ENCODE results near the gene EMB.
A peak's percentile ranks its signal among the peaks of the same experiment; 100 is the strongest.
"Not testable (repeated sequence)": the region's sequence is repeated elsewhere in the genome, so short reads cannot be mapped to it uniquely, and the experiment has no call there.

Gene EMB

GRCh38 chr5:50421184-50421950 lies 19.7 kb downstream of the EMB start:
- not testable (repeated sequence) for DNase-seq (ENCODE audit: low spot score)

- no peak for DNase-seq (ENCODE audit: low spot score)
Observed at GRCh38 chr5:50420343-50420935, 20.6 kb downstream of the EMB start.

DNA sequence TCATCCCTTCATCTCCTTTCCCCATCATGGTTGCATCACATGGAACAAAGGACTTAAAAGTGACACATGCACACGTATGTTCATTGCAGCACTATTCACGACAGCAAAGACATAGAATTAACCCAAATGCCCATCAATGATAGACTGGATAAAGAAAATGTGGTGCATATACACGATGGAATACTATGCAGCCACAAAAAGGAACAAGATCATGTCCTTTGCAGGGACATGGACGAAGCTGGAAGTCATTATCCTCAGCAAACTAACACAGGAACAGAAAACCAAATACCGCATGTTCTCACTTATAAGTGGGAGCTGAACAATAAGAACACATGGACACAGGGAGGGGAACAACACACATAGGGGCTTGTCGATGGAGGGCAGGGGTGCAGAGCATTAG lies 21.4 kb downstream of the EMB start:
- DNase-seq (ENCODE audit: low spot score) = not testable (repeated sequence)

- DNase-seq (ENCODE audit: low spot score) = not testable (repeated sequence)
Observed at GRCh38 chr5:50416637-50417036, 24.5 kb downstream of the EMB start.

- DNase-seq (ENCODE audit: low spot score) = no peak
Observed at GRCh38 chr5:50415912-50416311, 25.2 kb downstream of the EMB start.

GRCh38 chr5:50410932-50411331 lies 30.2 kb downstream of the EMB start:
- not testable (repeated sequence) for DNase-seq (ENCODE audit: low spot score)

- DNase-seq (ENCODE audit: low spot score) = no peak
Observed at GRCh38 chr5:50406877-50407276, 34.2 kb downstream of the EMB start.

DNA sequence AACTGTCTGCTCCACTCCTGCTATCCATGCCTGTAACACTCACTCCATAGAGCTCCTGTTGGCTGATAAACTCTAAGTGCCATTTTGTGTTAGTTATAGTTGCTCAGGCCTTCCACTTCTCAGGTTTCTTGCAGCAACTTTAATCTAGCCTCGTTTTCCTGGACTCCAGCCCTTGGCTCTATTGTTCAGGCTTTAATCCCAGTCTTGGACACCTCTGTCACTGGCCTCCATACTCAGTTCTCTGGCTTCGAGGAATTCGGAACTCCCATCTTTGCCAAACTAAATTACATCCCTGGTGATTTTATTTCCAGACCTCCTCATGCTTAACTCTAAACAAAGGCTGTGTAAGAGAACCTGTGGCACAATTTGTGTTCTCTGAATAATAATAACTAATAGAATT lies 39.8 kb downstream of the EMB start:
- DNase-seq (ENCODE audit: low spot score) = no peak

- peak; percentile 48 for DNase-seq (ENCODE audit: low spot score)
Observed at GRCh38 chr5:50393925-50394609, 47.0 kb downstream of the EMB start.

DNA sequence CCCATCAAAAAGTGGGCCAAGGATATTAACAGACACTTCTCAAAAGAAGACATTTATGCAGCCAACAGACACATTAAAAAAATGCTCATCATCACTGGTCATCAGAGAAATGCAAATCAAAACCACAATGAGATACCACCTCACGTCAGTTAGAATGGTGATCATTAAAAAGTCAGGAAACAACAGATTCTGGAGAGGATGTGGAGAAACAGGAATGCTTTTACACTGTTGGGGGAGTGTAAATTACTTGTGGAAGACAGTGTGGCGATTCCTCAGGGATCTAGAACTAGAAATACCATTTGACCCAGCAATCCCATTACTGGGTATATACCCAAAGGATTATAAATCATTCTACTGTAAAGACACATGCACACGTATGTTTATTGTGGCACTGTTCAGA lies 48.8 kb downstream of the EMB start:
- DNase-seq (ENCODE audit: low spot score) = not testable (repeated sequence)

- DNase-seq (ENCODE audit: low spot score) = not testable (repeated sequence)
Observed at GRCh38 chr5:50384381-50384780, 56.7 kb downstream of the EMB start.

- not testable (repeated sequence) for DNase-seq (ENCODE audit: low spot score)
Observed at GRCh38 chr5:50376696-50377095, 64.4 kb downstream of the EMB start.

- not testable (repeated sequence) for DNase-seq (ENCODE audit: low spot score)
Observed at GRCh38 chr5:50369287-50370033, 71.6 kb downstream of the EMB start.

DNA sequence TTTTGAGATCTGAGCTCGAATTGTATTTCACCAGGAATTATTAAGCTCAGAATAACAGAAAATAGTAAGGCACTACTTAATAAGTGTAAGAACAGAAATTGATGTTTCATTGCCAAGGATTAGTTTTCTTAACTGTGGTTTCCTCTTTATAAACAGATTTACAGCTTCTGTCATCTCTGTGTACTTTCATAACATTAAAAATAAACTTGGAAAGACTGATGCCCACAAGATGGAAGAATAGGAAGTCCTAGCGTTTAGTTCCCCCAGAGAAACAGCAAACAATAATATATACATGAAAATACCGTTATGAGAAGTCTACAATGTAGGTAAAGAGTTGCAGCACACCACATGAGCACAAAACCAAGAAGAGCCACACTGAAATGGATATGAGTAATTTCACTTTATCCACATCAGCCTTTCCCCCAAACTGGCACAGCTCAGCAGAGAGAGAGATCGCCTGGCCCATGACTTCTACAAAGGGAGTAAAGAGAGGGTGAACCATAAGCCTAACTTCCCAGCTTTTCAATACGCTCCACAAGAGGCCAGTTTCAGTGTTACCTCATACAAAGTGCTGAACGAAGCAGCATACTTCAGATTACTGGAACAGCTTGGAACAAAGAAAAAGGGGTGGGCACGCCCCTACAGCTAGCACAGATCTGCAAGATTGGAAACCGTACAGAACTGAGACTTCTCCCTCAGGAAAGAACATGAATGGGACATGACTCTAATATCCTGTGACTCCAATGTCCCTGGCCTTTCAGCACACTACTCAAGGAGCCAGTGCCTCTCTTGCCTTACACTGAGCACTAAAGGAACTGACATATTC lies 75.4 kb downstream of the EMB start:
- no peak for DNase-seq (ENCODE audit: low spot score)

GRCh38 chr5:50364535-50365309 lies 76.4 kb downstream of the EMB start:
- DNase-seq (ENCODE audit: low spot score) = not testable (repeated sequence)

- no peak for DNase-seq (ENCODE audit: low spot score)
Observed at GRCh38 chr5:50359187-50359586, 81.9 kb downstream of the EMB start.

DNA sequence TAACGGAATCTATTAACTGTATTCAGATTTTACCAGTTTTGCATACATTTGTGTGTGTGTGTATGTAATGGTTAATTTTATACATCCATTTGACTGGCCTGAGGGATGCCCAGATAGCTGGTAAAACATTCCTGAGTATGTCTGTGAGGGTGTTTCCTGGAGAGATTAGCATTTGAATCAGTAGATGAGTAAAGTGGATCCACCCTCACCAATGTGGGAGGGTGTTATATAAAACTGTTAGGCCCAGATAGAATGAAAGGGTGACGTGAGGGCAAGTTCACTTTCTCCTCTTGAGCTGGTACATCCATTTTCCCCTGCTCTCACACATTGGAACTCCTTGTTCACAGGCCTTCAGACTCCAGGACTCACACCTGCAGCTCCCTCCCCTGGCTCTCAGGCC lies 88.7 kb downstream of the EMB start:
- no peak for DNase-seq (ENCODE audit: low spot score)
